Erythroblast (primary cell): ENCODE measurements around the gene ZDHHC13.

Experiments
- DNase-seq, 2 experiments: peaks; one replicate each; lab custom pipeline; 2025; lab: John Stamatoyannopoulos, UW
- GATA1 ChIP-seq: IDR thresholded peaks from 2 replicates; pipeline ENCODE4 v1.6.1; 2011; ENCODE audit warnings: low read depth, mild to moderate bottlenecking, control low read depth, low read length, moderate library complexity
- POLR2A ChIP-seq: IDR thresholded peaks from 2 replicates; pipeline ENCODE4 v1.6.1; 2011; ENCODE audit warnings: mild to moderate bottlenecking, low read length

ZDHHC13 gene

GRCh38 chr11:19220903-19221724 lies 104.1 kb downstream of the ZDHHC13 start:
- no peak for TF ChIP-seq GATA1
- no peak for TF ChIP-seq POLR2A
- no peak for DNase-seq

DNA sequence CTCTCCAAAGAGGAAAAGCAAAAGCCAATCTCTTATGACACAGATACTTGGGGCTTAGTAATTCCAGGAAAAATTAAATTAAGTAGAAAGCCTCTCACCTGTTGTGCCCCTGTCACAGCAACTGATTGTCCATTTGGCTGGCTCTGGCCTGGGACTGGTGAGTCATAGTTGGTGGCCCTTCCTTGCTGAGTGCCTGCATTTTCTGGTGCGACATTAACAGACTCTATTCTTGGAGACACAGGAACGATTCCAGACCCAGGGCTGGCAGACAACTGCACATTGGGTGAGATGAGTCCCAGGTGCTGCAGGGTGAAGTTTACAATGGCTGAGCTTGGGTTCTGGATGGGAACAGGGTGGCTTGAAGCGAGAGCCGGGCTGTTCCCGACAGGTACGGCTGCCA lies 108.2 kb downstream of the ZDHHC13 start:
- TF ChIP-seq GATA1: no peak
- peak; percentile 3 for TF ChIP-seq POLR2A
- no peak for DNase-seq

- no peak for TF ChIP-seq GATA1
- DNase-seq: no peak
Observed at GRCh38 chr11:19225581-19225980, 108.6 kb downstream of the ZDHHC13 start.
